ENCODE measurements around the gene SNCAIP.

Gene SNCAIP

GRCh38 chr5:122291000-122291901 lies 20.8 kb upstream of the SNCAIP start:
- TF ChIP-seq CSRNP3 (CRISPR knock-in tag; IDR thresholded peaks at IDR 0.05): no peak
- TF ChIP-seq POU6F1 (CRISPR knock-in tag; IDR thresholded peaks at IDR 0.05; ENCODE audit: borderline replicate concordance, low read depth): no peak
- no peak for TF ChIP-seq SNAI2 (CRISPR knock-in tag; IDR thresholded peaks at IDR 0.05)
- TF ChIP-seq PATZ1 (CRISPR knock-in tag; IDR thresholded peaks at IDR 0.05; ENCODE audit: borderline replicate concordance): no peak
- TF ChIP-seq ZFP30 (CRISPR knock-in tag; IDR thresholded peaks at IDR 0.05): no peak
- TF ChIP-seq BACH2 (CRISPR knock-in tag; IDR thresholded peaks at IDR 0.05; ENCODE audit: borderline replicate concordance): no peak
- TF ChIP-seq RARB (CRISPR knock-in tag; IDR thresholded peaks at IDR 0.05): no peak
- no peak for TF ChIP-seq ARNTL (CRISPR knock-in tag; IDR thresholded peaks at IDR 0.05; ENCODE audit: borderline replicate concordance, low read depth)
- TF ChIP-seq ZC3H10 (CRISPR knock-in tag; IDR thresholded peaks at IDR 0.05): no peak
- TF ChIP-seq ZNF70 (CRISPR knock-in tag; IDR thresholded peaks at IDR 0.05): no peak
- no peak for TF ChIP-seq ZNF8 (CRISPR knock-in tag; IDR thresholded peaks at IDR 0.05)
- TF ChIP-seq CSDC2 (CRISPR knock-in tag; IDR thresholded peaks at IDR 0.05): no peak
- TF ChIP-seq PPARA (CRISPR knock-in tag; IDR thresholded peaks at IDR 0.05; ENCODE audit: borderline replicate concordance): no peak
- TF ChIP-seq TSHZ2 (CRISPR knock-in tag; IDR thresholded peaks at IDR 0.05): no peak
- no peak for ATAC-seq

GRCh38 chr5:122292332-122292731 lies 19.7 kb upstream of the SNCAIP start:
- TF ChIP-seq ARNTL (CRISPR knock-in tag; IDR thresholded peaks at IDR 0.05; ENCODE audit: borderline replicate concordance, low read depth) (no peak), PPARA (CRISPR knock-in tag; IDR thresholded peaks at IDR 0.05; ENCODE audit: borderline replicate concordance) (no peak), ZNF8 (CRISPR knock-in tag; IDR thresholded peaks at IDR 0.05) (no peak), CSDC2 (CRISPR knock-in tag; IDR thresholded peaks at IDR 0.05) (no peak), ZFP3 (CRISPR knock-in tag; IDR thresholded peaks at IDR 0.05) (no peak), ESRRG (CRISPR knock-in tag; IDR thresholded peaks at IDR 0.05) (no peak), ZNF70 (CRISPR knock-in tag; IDR thresholded peaks at IDR 0.05) (no peak), RARB (CRISPR knock-in tag; IDR thresholded peaks at IDR 0.05) (no peak), SNAI2 (CRISPR knock-in tag; IDR thresholded peaks at IDR 0.05) (no peak)
- no peak for ATAC-seq

- ATAC-seq: peak; percentile 60; the same call in 2 of the 3 replicates
- TF ChIP-seq CREB5 (CRISPR knock-in tag; IDR thresholded peaks at IDR 0.05; ENCODE audit: low read depth) (no peak), ZNF70 (CRISPR knock-in tag; IDR thresholded peaks at IDR 0.05) (no peak), ZC3H10 (CRISPR knock-in tag; IDR thresholded peaks at IDR 0.05) (no peak), ZFP30 (CRISPR knock-in tag; IDR thresholded peaks at IDR 0.05) (no peak), ESRRG (CRISPR knock-in tag; IDR thresholded peaks at IDR 0.05) (no peak)
These were observed 16.9 kb upstream of the SNCAIP start for GRCh38 chr5:122295138-122295537.

Data from SK-N-SH treated with all-trans-retinoic acid at 6 μM for 48 hours (cell line).